GM18498 (cell line): Measurements from ENCODE around the gene OR8D2.

ENCODE experiments used
- ATAC-seq: cut with Tn5 transposase; IDR thresholded peaks from one replicate; pipeline ENCODE4 v1.9.1; 2021; ENCODE audit warnings: mild to moderate bottlenecking, moderate library complexity; ENCODE audit not compliant: unreplicated experiment

OR8D2 gene

GRCh38 chr11:124320097-124320496, at the start of gene OR8D2:
Gene OR8D2 (minus strand): TSS chr11:124320197. CDS start chr11:124320197, 0 bp downstream.
- no peak for ATAC-seq

GRCh38 chr11:124359566-124359965, 39.6 kb upstream of the OR8D2 start:
- no peak for ATAC-seq

GRCh38 chr11:124346311-124346955, 26.4 kb upstream of the OR8D2 start:
- no peak for ATAC-seq

- no peak for ATAC-seq
Measured at GRCh38 chr11:124344346-124344745, 24.3 kb upstream of the OR8D2 start.

- ATAC-seq = no peak
Measured at GRCh38 chr11:124340142-124340447, 20.1 kb upstream of the OR8D2 start.

GRCh38 chr11:124339396-124340141, 19.6 kb upstream of the OR8D2 start:
- ATAC-seq = no peak

- no peak for ATAC-seq
Measured at GRCh38 chr11:124331873-124332272, 11.9 kb upstream of the OR8D2 start.

- ATAC-seq = peak; percentile 99
Measured at GRCh38 chr11:124329787-124330478, 9.9 kb upstream of the OR8D2 start.

GRCh38 chr11:124327775-124328174, 7.8 kb upstream of the OR8D2 start:
- ATAC-seq = no peak

GRCh38 chr11:124322356-124322755, 2.4 kb upstream of the OR8D2 start:
- no peak for ATAC-seq

- no peak for ATAC-seq
Measured at GRCh38 chr11:124315052-124315451, 4.9 kb downstream of the OR8D2 start.

GRCh38 chr11:124313849-124314248, 6.1 kb downstream of the OR8D2 start, which contains the start of gene OR8D1:
Gene OR8D1 (minus strand): TSS chr11:124313949. CDS start chr11:124310766, 3,183 bp downstream.
- no peak for ATAC-seq

GRCh38 chr11:124313131-124313530, 6.9 kb downstream of the OR8D2 start:
- ATAC-seq = no peak

GRCh38 chr11:124311670-124312069, 8.3 kb downstream of the OR8D2 start:
- no peak for ATAC-seq

- ATAC-seq = no peak
Measured at GRCh38 chr11:124311269-124311668, 8.7 kb downstream of the OR8D2 start.

- no peak for ATAC-seq
Measured at GRCh38 chr11:124310721-124311120, 9.3 kb downstream of the OR8D2 start.

GRCh38 chr11:124307093-124307492, 12.9 kb downstream of the OR8D2 start:
- no peak for ATAC-seq

- ATAC-seq = no peak
Measured at GRCh38 chr11:124302347-124303125, 17.5 kb downstream of the OR8D2 start.

- ATAC-seq = no peak
Measured at GRCh38 chr11:124301548-124301947, 18.4 kb downstream of the OR8D2 start.

- ATAC-seq = no peak
Measured at GRCh38 chr11:124297921-124298320, 22.1 kb downstream of the OR8D2 start.

GRCh38 chr11:124296016-124296415, 24.0 kb downstream of the OR8D2 start:
- ATAC-seq = no peak
